Astrocyte (in vitro differentiated cells and primary cell): ENCODE results near the gene TTYH3.

ENCODE experiments used
- EZH2 ChIP-seq: IDR thresholded peaks from 2 replicates; pipeline ENCODE4 v1.6.1; 2012; ENCODE audit warnings: mild to moderate bottlenecking, low read length, inconsistent platforms; ENCODE audit not compliant: insufficient read depth
- TF ChIP-seq, protein P1 (sequence below): IDR thresholded peaks from 2 replicates; pipeline ENCODE4 v1.5.1; 2011; ENCODE audit warnings: low read depth, mild to moderate bottlenecking, inconsistent platforms, low read length, moderate library complexity; ENCODE audit not compliant: insufficient read depth

DNA sequence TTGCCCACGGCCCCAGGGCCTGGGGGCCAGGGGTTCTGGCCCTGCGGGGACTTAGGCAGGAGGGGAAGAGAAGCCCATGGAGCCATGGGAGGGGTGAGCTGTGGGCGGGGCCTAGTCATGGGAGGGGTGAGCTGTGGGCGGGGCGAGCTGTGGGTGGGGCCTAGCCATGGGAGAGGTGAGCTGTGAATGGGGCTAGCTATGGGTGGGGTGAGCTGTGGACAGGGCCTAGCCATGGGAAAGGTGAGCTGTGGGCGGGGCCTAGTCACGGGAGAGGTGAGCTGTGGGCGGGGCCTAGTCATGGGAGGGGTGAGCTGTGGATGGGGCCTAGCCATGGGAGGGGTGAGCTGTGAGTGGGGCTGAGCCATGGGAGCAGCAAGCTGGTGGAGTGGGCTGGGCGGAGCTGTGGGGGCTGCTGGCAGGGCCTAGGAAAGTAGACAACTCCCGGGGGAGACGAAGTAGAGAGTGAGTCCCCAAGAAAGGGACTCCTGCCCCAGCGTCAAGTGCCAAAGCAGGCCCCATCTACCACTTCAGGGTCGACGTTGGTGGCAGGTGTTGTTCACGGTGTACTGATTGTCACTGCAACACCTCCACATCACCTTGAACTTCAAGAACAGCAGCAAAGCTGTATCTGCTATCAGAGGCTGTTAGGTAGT, 19.2 kb upstream of the TTYH3 start:
- TF ChIP-seq, protein P1, sequence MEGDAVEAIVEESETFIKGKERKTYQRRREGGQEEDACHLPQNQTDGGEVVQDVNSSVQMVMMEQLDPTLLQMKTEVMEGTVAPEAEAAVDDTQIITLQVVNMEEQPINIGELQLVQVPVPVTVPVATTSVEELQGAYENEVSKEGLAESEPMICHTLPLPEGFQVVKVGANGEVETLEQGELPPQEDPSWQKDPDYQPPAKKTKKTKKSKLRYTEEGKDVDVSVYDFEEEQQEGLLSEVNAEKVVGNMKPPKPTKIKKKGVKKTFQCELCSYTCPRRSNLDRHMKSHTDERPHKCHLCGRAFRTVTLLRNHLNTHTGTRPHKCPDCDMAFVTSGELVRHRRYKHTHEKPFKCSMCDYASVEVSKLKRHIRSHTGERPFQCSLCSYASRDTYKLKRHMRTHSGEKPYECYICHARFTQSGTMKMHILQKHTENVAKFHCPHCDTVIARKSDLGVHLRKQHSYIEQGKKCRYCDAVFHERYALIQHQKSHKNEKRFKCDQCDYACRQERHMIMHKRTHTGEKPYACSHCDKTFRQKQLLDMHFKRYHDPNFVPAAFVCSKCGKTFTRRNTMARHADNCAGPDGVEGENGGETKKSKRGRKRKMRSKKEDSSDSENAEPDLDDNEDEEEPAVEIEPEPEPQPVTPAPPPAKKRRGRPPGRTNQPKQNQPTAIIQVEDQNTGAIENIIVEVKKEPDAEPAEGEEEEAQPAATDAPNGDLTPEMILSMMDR: no peak
- TF ChIP-seq EZH2: no peak
